GM12878 (cell line): ENCODE data around the gene PNISR. TPM values are rescaled to one million over a fixed set of nuclear protein-coding genes. Genes with fewer than 3 reads are reported as not detected.

Source experiments
- ATAC-seq: fragments of 200-7000 bp; cut with Tn5 transposase; 3 replicates; pipeline ENCODE4 v1.9.1; 2020; ENCODE audit warnings: mild to moderate bottlenecking, moderate library complexity
- BruUV-seq: library from RNA; stranded (reverse); fragments of 400-500 nt; replicated peaks from 2 replicates; lab custom pipeline; 2021; lab: Mats Ljungman, UMichigan
- CTCF ChIA-PET: fragments of 300-600 bp; sonication (Branson Sonifier 250); formaldehyde crosslinking; extraction: SDS; loops from one replicate; lab custom pipeline; 2021; ENCODE audit warnings: inconsistent platforms; lab: Yijun Ruan, JAX
- POLR2A ChIA-PET: fragments of 350-600 bp; formaldehyde crosslinking; extraction: SDS; loops from one replicate; lab custom pipeline; 2021; ENCODE audit warnings: inconsistent platforms; lab: Charles Lee
- RAD21 ChIA-PET: fragments of 300-600 bp; sonication (Branson Sonifier 250); formaldehyde crosslinking; loops from one replicate; lab custom pipeline; 2023; ENCODE audit warnings: antibody characterized with exemption; ENCODE audit not compliant: unreplicated experiment; lab: Charles Lee
- SMC1A ChIA-PET: fragments of 300-600 bp; sonication (Branson Sonifier 250); formaldehyde crosslinking; loops from one replicate; lab custom pipeline; 2023; ENCODE audit not compliant: unreplicated experiment, uncharacterized antibody; lab: Charles Lee
- DNase-seq: peaks from one replicate; pipeline ENCODE4 v3.0.0-alpha.2; 2011; ENCODE audit warnings: low read depth, low spot score
- FAIRE-seq: peaks from 3 replicates; lab custom pipeline; 2011; peaks lifted over from hg19 to GRCh38; lab: Jason Lieb, UNC
- H2AFZ ChIP-seq: 2 replicates; pipeline ENCODE4 v1.6.0; 2011; ENCODE audit warnings: low read depth, low read length, control low read depth; ENCODE audit not compliant: control insufficient read depth
- H3K27ac ChIP-seq: 2 replicates; pipeline ENCODE4 v1.5.1; 2011; ENCODE audit warnings: control low read depth; ENCODE audit not compliant: control insufficient read depth, insufficient read depth
- H3K27me3 ChIP-seq, 2 experiments: replicated peaks in 1 of 2; 2 replicates each; pipeline versions ENCODE4 v1.6.0 to v1.6.1; 2011; ENCODE audit warnings: low read length in 1 of 2; ENCODE audit not compliant: control insufficient read depth in 2 of 2, insufficient read depth in 2 of 2
- H3K36me3 ChIP-seq, 2 experiments: 2 replicates each; pipeline ENCODE4 v1.5.1; 2011; ENCODE audit warnings: low read length in 1 of 2; ENCODE audit not compliant: control insufficient read depth in 2 of 2, insufficient read depth in 2 of 2
- H3K4me1 ChIP-seq: 2 replicates; pipeline ENCODE4 v1.6.1; 2011; ENCODE audit warnings: mild to moderate bottlenecking, low read length, moderate library complexity, mixed read lengths; ENCODE audit not compliant: control insufficient read depth, insufficient read depth
- H3K4me2 ChIP-seq: 2 replicates; pipeline ENCODE4 v1.6.0; 2011; ENCODE audit warnings: control low read depth; ENCODE audit not compliant: control insufficient read depth, insufficient read depth
- H3K4me3 ChIP-seq: fragments of 200-600 bp; sonication (generic); 2 replicates; pipeline ENCODE4 v1.5.1; 2016
- H3K79me2 ChIP-seq: 2 replicates; pipeline ENCODE4 v1.6.0; 2011; ENCODE audit warnings: low read length; ENCODE audit not compliant: control insufficient read depth, insufficient read depth
- H3K9ac ChIP-seq: 2 replicates; pipeline ENCODE4 v1.8.0; 2011; ENCODE audit warnings: low read length, control low read depth, mixed read lengths; ENCODE audit not compliant: control insufficient read depth, insufficient read depth
- H3K9me3 ChIP-seq: replicated peaks from 3 replicates; pipeline ENCODE4 v1.5.1; 2011; ENCODE audit warnings: mild to moderate bottlenecking, low read length; ENCODE audit not compliant: control insufficient read depth, insufficient read depth
- H4K20me1 ChIP-seq: 2 replicates; pipeline ENCODE4 v1.6.0; 2011; ENCODE audit not compliant: control insufficient read depth, insufficient read depth
- BRCA1 ChIP-seq: IDR thresholded peaks from 2 replicates; pipeline ENCODE4 v1.6.1; 2011; ENCODE audit warnings: low read depth, low read length, improper control_type of control experiment
- CUX1 ChIP-seq: IDR thresholded peaks from 2 replicates; pipeline ENCODE4 v1.6.1; 2012; ENCODE audit warnings: improper control_type of control experiment, low read depth, low read length; ENCODE audit not compliant: insufficient replicate concordance
- EED ChIP-seq: sonication (generic); IDR thresholded peaks from 2 replicates; pipeline ENCODE4 v1.6.1; 2016; ENCODE audit warnings: antibody characterized with exemption, low read depth
- FOS ChIP-seq: IDR thresholded peaks from 3 replicates; pipeline ENCODE4 v1.6.1; 2011; ENCODE audit warnings: borderline replicate concordance; ENCODE audit not compliant: insufficient read length; ENCODE audit errors: extremely low read depth
- HDAC2 ChIP-seq: fragments of 200-600 bp; sonication (generic); IDR thresholded peaks from 2 replicates; pipeline ENCODE4 v1.6.1; 2017
- LARP7 ChIP-seq: fragments of 450-650 bp; IDR thresholded peaks from 2 replicates; pipeline ENCODE4 v1.6.1; 2017; ENCODE audit warnings: mild to moderate bottlenecking
- NR2C2 ChIP-seq: IDR thresholded peaks from 2 replicates; pipeline ENCODE4 v1.6.1; 2011; ENCODE audit warnings: borderline replicate concordance, low read depth; ENCODE audit not compliant: control insufficient read depth, insufficient read length
- SUPT20H ChIP-seq: IDR thresholded peaks from 2 replicates; pipeline ENCODE4 v1.6.1; 2011; ENCODE audit warnings: low read depth, mild to moderate bottlenecking, low read length, moderate library complexity, borderline replicate concordance; ENCODE audit not compliant: control insufficient read depth
- TBL1XR1 ChIP-seq: IDR thresholded peaks from 2 replicates; pipeline ENCODE4 v1.6.1; 2012; ENCODE audit warnings: low read depth, low read length, improper control_type of control experiment
- YBX1 ChIP-seq: fragments of 450-650 bp; IDR thresholded peaks from 2 replicates; pipeline ENCODE4 v1.6.1; 2016; ENCODE audit warnings: antibody characterized with exemption
- ZNF274 ChIP-seq: IDR thresholded peaks from one replicate; pipeline ENCODE4 v1.8.0; 2011; ENCODE audit not compliant: insufficient read length, insufficient read depth
- WGBS: methylation state at CpG from one replicate; pipeline ENCODE4 v1.1.6; 2016; ENCODE audit warnings: low lambda C conversion rate; ENCODE audit not compliant: insufficient replicate concordance, insufficient coverage; ENCODE audit errors: missing lambda C conversion rate; 5-methylcytosine and 5-hydroxymethylcytosine counted together
- in situ Hi-C: fragments of 300-500 bp; cut with MboI; formaldehyde crosslinking; loops from 9 replicates; pipeline ENCODE4 v1.14.3; 2018; ENCODE audit warnings: mixed read lengths
- intact Hi-C: fragments of 100-400 bp; cut with micrococcal nuclease; formaldehyde crosslinking; loops from one replicate; pipeline ENCODE4 v1.14.2; 2022; ENCODE audit not compliant: unreplicated experiment
- polyA plus RNA-seq, 11 experiments: library from polyadenylated mRNA; depleted of rRNA in 4 of 11; unstranded in 6 of 11; stranded (reverse) in 5 of 11; fragments of >200 nt; fragmentation: Nextera tagmentation in 4 of 11; fragmentation: Illumina TruSeq in 1 of 11; extraction: Ambion mirVana in 4 of 11; extraction: Trizol in 1 of 11; gene quantifications; 1 replicate in 1 of 11; 2 replicates in 10 of 11; pipeline versions ENCODE4 v1.2.1 to v1.2.3, GENCODE V29; 2011 to 2016; ENCODE audit warnings: inconsistent platforms in 2 of 11, missing spikeins in 2 of 11, low read depth in 1 of 11
- total RNA-seq, 4 experiments: library from RNA; depleted of rRNA in 3 of 4; stranded (reverse); fragments of >200 nt in 3 of 4; fragmentation: Illumina TruSeq in 1 of 4; extraction: Trizol in 1 of 4; gene quantifications; 2 replicates each; pipeline versions ENCODE4 v1.2.1 to v1.2.3, GENCODE V29; 2013 to 2021
- TF ChIP-seq, protein P1 (sequence below): fragments of 450-650 bp; IDR thresholded peaks from 2 replicates; pipeline ENCODE4 v1.6.1; 2014; ENCODE audit warnings: mild to moderate bottlenecking

Gene PNISR
- total and polyA plus RNA-seq, 10 of the 15 experiments (the other 5 are each of a cell fraction or from before 2014, with no cell fraction given) = 79.1 to 180 (median 105) TPM

DNA sequence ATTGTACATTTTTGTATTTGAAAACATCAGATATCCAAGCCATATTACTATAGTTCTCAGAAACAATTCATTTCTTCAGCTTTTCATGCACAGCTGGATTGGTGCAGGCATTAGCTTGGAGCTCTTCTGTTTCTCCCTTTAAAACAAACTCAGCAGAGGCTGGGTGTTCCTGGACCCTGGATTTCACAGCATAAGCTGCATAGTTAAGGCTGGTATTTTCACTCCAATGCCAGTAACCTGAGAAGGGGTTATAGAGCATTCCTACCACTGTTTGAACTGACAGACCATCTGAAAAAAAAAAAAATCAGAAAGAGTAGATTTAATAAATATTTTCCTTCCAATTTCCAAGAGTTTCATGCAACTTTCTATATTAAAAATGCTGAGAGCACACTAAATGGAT is 55.6 kb downstream of the PNISR start:
- intact Hi-C loops = no loop called here
- no peak overlapping the region for H3K4me2 ChIP-seq
- POLR2A ChIA-PET = interaction anchor here (0.7 kb wide), 3 partner anchors 9 to 60 kb away, joined by 3 read pairs; no protein-coding TSS in a partner anchor
- DNase-seq (no peak), ATAC-seq (no peak), FAIRE-seq (no peak)
- BruUV-seq = no TSS peak
- no peaks in the 10 kb centered on the region for H3K4me1 ChIP-seq
- no peak overlapping the region for H3K4me3 ChIP-seq
- H3K9ac ChIP-seq = no peak overlapping the region
- H2AFZ ChIP-seq = no peak overlapping the region
- H3K27me3 ChIP-seq = no peaks in the 10 kb centered on the region
- no peaks in the 10 kb centered on the region for H3K36me3 ChIP-seq
- TF ChIP-seq LARP7 = no peak
- no peak for TF ChIP-seq EED
- no peak for TF ChIP-seq SUPT20H
- no peak for TF ChIP-seq ZNF274
- TF ChIP-seq, protein P1, sequence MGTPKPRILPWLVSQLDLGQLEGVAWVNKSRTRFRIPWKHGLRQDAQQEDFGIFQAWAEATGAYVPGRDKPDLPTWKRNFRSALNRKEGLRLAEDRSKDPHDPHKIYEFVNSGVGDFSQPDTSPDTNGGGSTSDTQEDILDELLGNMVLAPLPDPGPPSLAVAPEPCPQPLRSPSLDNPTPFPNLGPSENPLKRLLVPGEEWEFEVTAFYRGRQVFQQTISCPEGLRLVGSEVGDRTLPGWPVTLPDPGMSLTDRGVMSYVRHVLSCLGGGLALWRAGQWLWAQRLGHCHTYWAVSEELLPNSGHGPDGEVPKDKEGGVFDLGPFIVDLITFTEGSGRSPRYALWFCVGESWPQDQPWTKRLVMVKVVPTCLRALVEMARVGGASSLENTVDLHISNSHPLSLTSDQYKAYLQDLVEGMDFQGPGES = no peak
- CTCF ChIA-PET = no interaction called here
- in situ Hi-C loops = no loop called here
- no peaks in the 10 kb centered on the region for H4K20me1 ChIP-seq
- no peaks in the 10 kb centered on the region for H3K9me3 ChIP-seq
- SMC1A ChIA-PET = interaction anchor here (0.7 to 1.0 kb wide), 4 partner anchors 8 to 520 kb away, joined by 3 to 4 read pairs (median 3); no protein-coding TSS in a partner anchor
- RAD21 ChIA-PET = interaction anchor here (0.7 kb wide), 1 partner anchor 10 kb away, joined by 4 read pairs; no protein-coding TSS in a partner anchor
- no peak overlapping the region for H3K27ac ChIP-seq
- no peaks in the 10 kb centered on the region for H3K79me2 ChIP-seq

GRCh38 chr6:99366852-99367251 is 58.3 kb downstream of the PNISR start:
- in situ Hi-C loops (no loop called here), intact Hi-C loops (no loop called here)
- H3K4me2 ChIP-seq = no peak overlapping the region
- WGBS = 96% methylated on average over 2 of the region's 2 CpGs
- no peaks in the 10 kb centered on the region for H3K79me2 ChIP-seq
- no peak overlapping the region for H3K9ac ChIP-seq
- 0 out of 2 replicates have a peak, but pooled peaks cover 2% of the 10 kb centered on the region for H3K4me1 ChIP-seq
- no peak for DNase-seq
- H2AFZ ChIP-seq = no peak overlapping the region
- BruUV-seq = no TSS peak
- H3K36me3 ChIP-seq = no peaks in the 10 kb centered on the region
- no peaks in the 10 kb centered on the region for H3K27me3 ChIP-seq
- CTCF ChIA-PET = interaction anchor here (1.2 to 1.7 kb wide), 3 partner anchors 9 to 29 kb away, joined by 3 to 4 read pairs (median 3); no protein-coding TSS in a partner anchor
- no peak for ATAC-seq
- SMC1A ChIA-PET = interaction anchor here (1.1 to 1.7 kb wide), 3 partner anchors 10 to 36 kb away, joined by 3 to 6 read pairs (median 4); no protein-coding TSS in a partner anchor
- POLR2A ChIA-PET = no interaction called here
- H3K27ac ChIP-seq = no peak overlapping the region
- no peak overlapping the region for H3K4me3 ChIP-seq
- no peak for FAIRE-seq
- RAD21 ChIA-PET = no interaction called here
- H4K20me1 ChIP-seq = no peaks in the 10 kb centered on the region
- no peaks in the 10 kb centered on the region for H3K9me3 ChIP-seq
- TF ChIP-seq BRCA1 (no peak), CUX1 (no peak), NR2C2 (no peak), FOS (no peak), TBL1XR1 (no peak), YBX1 (no peak), HDAC2 (no peak)
